PFSK-1 (cell line): ENCODE results near the gene LST1.

Experiments
- POLR2AphosphoS5 ChIP-seq: IDR thresholded peaks from 2 replicates; pipeline ENCODE4 v1.6.1; 2012; ENCODE audit warnings: low read depth, mild to moderate bottlenecking, control low read depth, low read length, moderate library complexity
- TAF1 ChIP-seq: IDR thresholded peaks from 2 replicates; pipeline ENCODE4 v1.6.1; 2012; ENCODE audit warnings: low read length, control low read depth, borderline replicate concordance; ENCODE audit not compliant: insufficient read depth

GRCh38 chr6:31632279-31632946 lies 46.3 kb downstream of the LST1 start:
- TF ChIP-seq POLR2AphosphoS5 (no peak), TAF1 (no peak)
